ENCODE measurements around the gene GPR149. TPM values are rescaled to one million over a fixed set of nuclear protein-coding genes. Genes with fewer than 3 reads are reported as not detected.

GPR149 gene
- total RNA-seq, 2 experiments from 2014 or later = not detected

- Mint-ChIP-seq H3K9me3 (no peaks in the 10 kb centered on the region), H3K36me3 (ENCODE audit: low read depth) (peaks cover 45% of the 10 kb centered on the region), H3K27me3 (no peaks in the 10 kb centered on the region), H3K4me1 (ENCODE audit: low read depth) (peaks cover 2% of the 10 kb centered on the region), H3K4me3 (no peak overlapping the region), H3K27ac (no peak overlapping the region)
- DNase-seq = no peak
- no peak for ATAC-seq
- intact Hi-C loops (cut with micrococcal nuclease) = no loop called here
- TF ChIP-seq CTCF (IDR thresholded peaks at IDR 0.05) = no peak
- CTCF ChIA-PET = interaction anchor here (0.9 to 1.8 kb wide), 3 partner anchors 13 to 48 kb away, joined by 3 to 4 read pairs (median 3); no protein-coding TSS in a partner anchor
- POLR2A ChIA-PET = no interaction called here
These were observed 128.4 kb downstream of the GPR149 start for GRCh38 chr3:154301561-154301960.

- Mint-ChIP-seq H3K27me3 (no peaks in the 10 kb centered on the region), H3K27ac (no peak overlapping the region), H3K36me3 (ENCODE audit: low read depth) (peaks cover 40% of the 10 kb centered on the region), H3K4me3 (no peak overlapping the region), H3K4me1 (ENCODE audit: low read depth) (no peaks in the 10 kb centered on the region), H3K9me3 (no peaks in the 10 kb centered on the region)
- POLR2A ChIA-PET = no interaction called here
- no peak for ATAC-seq
- no peak for DNase-seq
- no peak for TF ChIP-seq CTCF (IDR thresholded peaks at IDR 0.05)
- intact Hi-C loops (cut with micrococcal nuclease) = no loop called here
- CTCF ChIA-PET = no interaction called here
These were observed 136.0 kb downstream of the GPR149 start for GRCh38 chr3:154294016-154294415.

DNA sequence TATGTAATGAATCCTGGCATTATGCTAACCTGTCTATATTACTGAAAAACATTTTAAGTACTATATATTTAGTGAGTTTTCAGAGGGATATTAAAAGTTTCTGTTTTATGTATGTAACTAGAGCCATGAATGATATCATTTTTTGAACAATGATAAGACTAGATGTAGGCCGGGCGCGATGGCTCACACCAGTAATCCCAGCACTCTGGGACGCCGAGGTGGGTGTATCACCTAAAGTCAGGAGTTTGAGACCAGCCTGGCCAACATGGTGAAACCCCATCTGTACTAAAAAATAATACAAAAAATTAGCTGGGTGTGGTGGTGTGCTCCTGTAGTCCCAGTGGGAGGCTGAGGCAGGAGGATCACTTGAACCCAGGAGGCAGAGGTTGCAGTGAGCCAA is 139.8 kb downstream of the GPR149 start:
- no peak overlapping the region for H3K27ac Mint-ChIP-seq
- POLR2A ChIA-PET = no interaction called here
- no peak for ATAC-seq
- H3K27me3 Mint-ChIP-seq = no peaks in the 10 kb centered on the region
- H3K4me3 Mint-ChIP-seq = no peak overlapping the region
- no peaks in the 10 kb centered on the region for H3K9me3 Mint-ChIP-seq
- no peak for TF ChIP-seq CTCF (IDR thresholded peaks at IDR 0.05)
- H3K4me1 Mint-ChIP-seq (ENCODE audit: low read depth) = no peaks in the 10 kb centered on the region
- DNase-seq = no peak
- intact Hi-C loops (cut with micrococcal nuclease) = no loop called here
- peaks cover 46% of the 10 kb centered on the region for H3K36me3 Mint-ChIP-seq (ENCODE audit: low read depth)
- CTCF ChIA-PET = no interaction called here

Other genes starting within 250 kb of the GPR149 start
- gene DHX36, start 105.7 kb downstream of the GPR149 start, total RNA-seq = 10 to 100 TPM; 74.2 to 78.3 TPM

Data from activated CD8-positive, alpha-beta T cell treated with anti-CD3 and anti-CD28 coated beads for 36 hours (primary cell).